HL-60 (cell line): ENCODE data around the gene OSM.

Experiments
- CTCF ChIP-seq: IDR thresholded peaks from one replicate; pipeline ENCODE4 v1.5.1; 2011; ENCODE audit warnings: low read length, control low read depth, inconsistent platforms; ENCODE audit not compliant: insufficient read depth
- POLR2AphosphoS5 ChIP-seq: IDR thresholded peaks from 2 replicates; pipeline ENCODE4 v1.6.1; 2012; ENCODE audit warnings: low read depth
- REST ChIP-seq: IDR thresholded peaks from 2 replicates; pipeline ENCODE4 v1.6.1; 2012; ENCODE audit warnings: low read depth; ENCODE audit not compliant: insufficient replicate concordance

- TF ChIP-seq REST: no peak
- no peak for TF ChIP-seq CTCF
- no peak for TF ChIP-seq POLR2AphosphoS5
Observed at GRCh38 chr22:30305519-30305905, 38.9 kb upstream of the OSM start.
